RPMI7951 (cell line): ENCODE data around the gene ZBTB39. TPM values are rescaled to one million over a fixed set of nuclear protein-coding genes. Genes with fewer than 3 reads are reported as not detected.
A peak's percentile ranks its signal among the peaks of the same experiment; 100 is the strongest.
"Not testable (repeated sequence)": the region's sequence is repeated elsewhere in the genome, so short reads cannot be mapped to it uniquely, and the experiment has no call there.

Experiments
- DNase-seq: peaks from one replicate; pipeline ENCODE4 v3.0.0-alpha.2; 2012; ENCODE audit warnings: low read depth
- total RNA-seq: library from RNA; depleted of rRNA; stranded (reverse); fragments of >200 nt; shearing (Covaris generic); gene quantifications from 2 replicates; pipeline ENCODE4 v1.2.3, GENCODE V29; 2014

ZBTB39 gene
- total RNA-seq, 1 experiment from 2014 or later, result 2.6 TPM

- DNase-seq, result no peak
These were observed 26.1 kb downstream of the ZBTB39 start for GRCh38 chr12:56980268-56980667.

- DNase-seq, result no peak
These were observed 26.7 kb downstream of the ZBTB39 start for GRCh38 chr12:56979628-56980027.

DNA sequence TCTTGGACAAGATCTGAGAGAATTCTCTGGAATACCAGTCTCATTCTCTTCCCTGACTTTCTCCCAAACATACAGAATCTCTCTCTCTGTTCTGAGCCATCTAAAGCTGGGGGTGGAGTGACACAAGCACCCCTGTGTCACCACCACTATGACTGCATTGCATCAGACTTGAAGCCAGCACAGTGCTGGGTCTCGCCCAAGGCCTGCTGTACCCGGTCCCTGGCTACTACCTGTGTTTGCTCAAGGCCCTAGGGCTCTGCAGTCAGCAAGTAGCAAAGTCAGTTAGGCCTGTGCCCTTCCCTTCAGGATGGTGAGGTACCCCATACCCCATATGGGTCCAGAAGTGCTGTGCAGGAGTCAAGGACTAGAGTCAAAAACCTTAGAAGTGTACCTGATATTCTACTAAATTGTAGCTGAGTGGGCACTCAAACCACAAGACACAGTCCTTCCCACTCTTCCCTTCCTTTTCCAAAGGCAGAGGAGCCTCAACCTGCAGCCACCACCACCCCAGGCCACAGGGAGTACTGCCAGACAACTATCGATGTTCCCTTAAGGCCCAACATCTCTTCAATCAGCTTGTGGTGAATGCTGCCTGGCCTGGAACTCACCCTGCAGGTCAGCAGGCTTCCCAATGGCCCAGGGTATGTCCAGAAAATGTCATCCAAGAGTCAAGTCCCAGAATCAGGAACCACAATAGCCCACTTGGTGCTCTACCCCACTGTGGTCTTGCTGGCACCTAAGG is 27.8 kb downstream of the ZBTB39 start:
- no peak for DNase-seq

DNA sequence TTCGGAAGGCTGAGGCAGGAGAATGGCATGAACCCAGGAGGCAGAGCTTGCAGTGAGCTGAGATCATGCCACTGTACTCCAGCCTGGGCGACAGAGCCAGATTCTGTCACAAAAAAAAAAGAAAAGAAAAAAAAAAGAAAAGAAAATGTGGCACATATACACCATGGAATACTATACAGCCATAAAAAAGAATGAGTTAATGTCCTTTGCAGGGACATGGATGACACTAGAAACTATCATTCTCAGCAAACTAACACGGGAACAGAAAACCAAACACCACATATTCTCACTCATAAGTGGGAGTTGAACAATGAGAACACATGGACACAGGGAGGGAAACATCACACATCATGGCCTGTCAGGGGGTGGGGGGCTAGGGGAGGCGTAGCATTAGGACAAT is 29.0 kb downstream of the ZBTB39 start:
- DNase-seq, result not testable (repeated sequence)

DNA sequence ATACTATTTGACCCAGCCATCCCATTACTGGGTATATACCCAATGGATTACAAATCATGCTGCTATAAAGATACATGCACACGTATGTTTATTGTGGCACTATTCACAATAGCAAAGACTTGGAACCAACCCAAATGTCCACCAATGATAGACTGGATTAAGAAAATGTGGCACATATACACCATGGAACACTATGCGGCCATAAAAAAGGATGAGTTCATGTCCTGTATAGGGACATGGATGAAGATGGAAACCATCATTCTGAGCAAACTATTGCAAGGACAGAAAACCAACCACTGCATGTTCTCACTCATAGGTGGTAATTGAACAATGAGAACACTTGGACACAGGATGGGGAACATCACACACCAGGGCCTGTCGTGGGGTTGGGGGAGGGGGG is 32.1 kb downstream of the ZBTB39 start:
- not testable (repeated sequence) for DNase-seq

GRCh38 chr12:56968910-56969309 is 37.4 kb downstream of the ZBTB39 start:
- DNase-seq, result not testable (repeated sequence)

DNA sequence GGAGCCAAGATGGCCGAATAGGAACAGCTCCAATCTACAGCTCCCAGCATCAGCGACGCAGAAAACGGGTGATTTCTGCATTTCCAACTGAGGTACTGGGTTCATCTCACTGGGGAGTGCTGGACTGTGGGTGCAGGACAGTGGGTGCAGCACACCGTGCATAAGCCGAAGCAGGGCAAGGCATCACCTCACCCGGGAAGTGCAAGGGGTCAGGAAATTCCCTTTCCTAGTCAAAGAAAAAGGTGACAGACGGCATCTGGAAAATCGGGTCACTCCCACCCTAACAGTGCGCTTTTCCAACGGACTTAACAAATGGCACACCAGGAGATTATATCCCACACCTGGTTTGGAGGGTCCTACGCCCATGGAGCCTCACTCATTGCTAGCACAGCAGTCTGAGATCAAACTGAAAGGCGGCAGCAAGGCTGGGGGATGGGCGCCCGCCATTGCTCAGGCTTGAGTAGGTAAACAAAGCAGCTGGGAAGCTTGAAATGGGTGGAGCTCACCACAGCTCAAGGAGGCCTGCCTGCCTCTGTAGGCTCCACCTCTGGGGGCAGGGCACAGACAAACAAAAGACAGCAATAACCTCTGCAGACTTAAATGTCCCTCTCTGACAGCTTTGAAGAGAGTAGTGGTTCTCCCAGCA is 40.2 kb downstream of the ZBTB39 start:
- not testable (repeated sequence) for DNase-seq

DNA sequence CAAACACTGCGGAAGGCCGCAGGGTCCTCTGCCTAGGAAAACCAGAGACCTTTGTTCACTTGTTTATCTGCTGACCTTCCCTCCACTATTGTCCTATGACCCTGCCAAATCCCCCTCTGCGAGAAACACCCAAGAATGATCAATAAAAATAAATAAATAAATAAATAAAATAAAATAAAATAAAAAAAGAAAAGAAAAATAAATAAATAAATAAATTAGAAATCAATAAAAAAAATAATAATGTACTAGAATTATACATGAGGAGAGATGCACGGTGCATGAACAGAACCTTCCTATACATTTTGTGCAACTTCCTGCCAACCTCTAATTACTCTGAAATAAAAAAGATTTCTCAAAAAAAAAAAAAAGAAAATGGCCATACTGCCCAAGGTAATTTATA is 41.2 kb downstream of the ZBTB39 start:
- not testable (repeated sequence) for DNase-seq

DNA sequence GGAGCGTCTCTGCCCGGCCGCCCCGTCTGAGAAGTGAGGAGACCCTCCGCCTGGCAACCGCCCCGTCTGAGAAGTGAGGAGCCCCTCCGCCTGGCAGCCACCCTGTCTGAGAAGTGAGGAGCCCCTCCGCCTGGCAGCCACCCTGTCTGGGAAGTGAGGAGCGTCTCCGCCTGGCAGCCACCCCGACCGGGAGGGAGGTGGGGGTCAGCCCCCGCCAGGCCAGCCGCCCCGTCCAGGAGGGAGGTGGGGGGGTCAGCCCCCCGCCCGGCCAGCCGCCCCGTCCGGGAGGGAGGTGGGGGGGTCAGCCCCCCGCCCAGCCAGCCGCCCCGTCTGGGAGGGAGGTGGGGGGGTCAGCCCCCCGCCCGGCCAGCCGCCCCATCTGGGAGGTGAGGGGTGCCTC is 42.8 kb downstream of the ZBTB39 start:
- not testable (repeated sequence) for DNase-seq

GRCh38 chr12:56962247-56962646 is 44.1 kb downstream of the ZBTB39 start:
- not testable (repeated sequence) for DNase-seq

- DNase-seq, result no peak
These were observed 47.9 kb downstream of the ZBTB39 start for GRCh38 chr12:56958422-56958821.

- peak; percentile 19 for DNase-seq
These were observed 48.9 kb downstream of the ZBTB39 start, which contains the start of gene RDH16 for GRCh38 chr12:56957229-56958052. RDH16 (minus strand) TSS chr12:56957608; CDS start chr12:56957462, 146 bp downstream.

DNA sequence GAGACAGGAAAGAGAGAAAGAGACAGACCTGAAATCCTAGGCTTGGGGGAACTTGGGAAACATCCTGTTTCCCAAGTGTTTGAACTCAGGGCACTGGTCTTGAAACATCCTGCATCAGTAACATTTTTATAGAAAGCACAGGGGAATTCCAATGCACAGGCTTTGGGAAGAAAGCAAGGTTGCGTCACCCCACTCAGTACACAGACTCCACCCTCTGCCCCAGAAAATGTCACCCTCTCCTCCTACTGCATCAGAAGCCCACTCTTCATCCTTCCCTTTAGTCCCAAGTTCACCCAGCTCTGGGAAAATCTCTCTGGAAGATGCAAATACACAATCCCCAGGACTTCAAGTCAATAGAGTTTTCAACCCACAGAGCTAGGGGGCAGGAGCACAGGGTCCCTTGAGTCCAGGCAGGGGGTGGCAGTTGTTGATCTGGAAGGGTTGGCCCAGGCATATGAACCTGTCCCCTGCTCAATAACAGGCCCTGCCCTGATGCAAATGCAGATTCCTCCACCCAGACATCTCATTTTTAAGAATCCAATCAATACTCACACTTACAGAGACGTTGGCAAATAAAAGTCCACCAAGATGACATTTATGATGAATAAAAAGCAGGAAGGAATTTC is 50.6 kb downstream of the ZBTB39 start:
- DNase-seq, result no peak

DNA sequence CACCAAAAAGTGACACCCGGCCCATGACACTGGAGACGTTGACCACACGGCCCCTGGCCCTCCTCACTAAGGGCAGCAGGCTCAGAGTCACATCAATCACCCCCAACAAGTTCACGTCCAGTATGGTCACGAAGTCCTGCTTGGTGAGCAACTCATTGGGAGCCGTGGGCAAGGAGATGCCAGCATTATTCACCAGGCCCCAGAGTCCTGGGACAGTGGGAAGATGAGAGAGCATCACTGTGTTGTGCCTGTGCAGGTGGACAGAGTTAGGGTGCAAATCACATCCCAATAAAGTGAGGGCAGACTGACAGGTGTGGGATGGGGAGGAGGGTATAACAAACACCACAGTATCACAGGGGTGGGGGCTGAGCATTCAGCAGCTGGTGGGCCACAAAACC is 51.4 kb downstream of the ZBTB39 start:
- no peak for DNase-seq

DNA sequence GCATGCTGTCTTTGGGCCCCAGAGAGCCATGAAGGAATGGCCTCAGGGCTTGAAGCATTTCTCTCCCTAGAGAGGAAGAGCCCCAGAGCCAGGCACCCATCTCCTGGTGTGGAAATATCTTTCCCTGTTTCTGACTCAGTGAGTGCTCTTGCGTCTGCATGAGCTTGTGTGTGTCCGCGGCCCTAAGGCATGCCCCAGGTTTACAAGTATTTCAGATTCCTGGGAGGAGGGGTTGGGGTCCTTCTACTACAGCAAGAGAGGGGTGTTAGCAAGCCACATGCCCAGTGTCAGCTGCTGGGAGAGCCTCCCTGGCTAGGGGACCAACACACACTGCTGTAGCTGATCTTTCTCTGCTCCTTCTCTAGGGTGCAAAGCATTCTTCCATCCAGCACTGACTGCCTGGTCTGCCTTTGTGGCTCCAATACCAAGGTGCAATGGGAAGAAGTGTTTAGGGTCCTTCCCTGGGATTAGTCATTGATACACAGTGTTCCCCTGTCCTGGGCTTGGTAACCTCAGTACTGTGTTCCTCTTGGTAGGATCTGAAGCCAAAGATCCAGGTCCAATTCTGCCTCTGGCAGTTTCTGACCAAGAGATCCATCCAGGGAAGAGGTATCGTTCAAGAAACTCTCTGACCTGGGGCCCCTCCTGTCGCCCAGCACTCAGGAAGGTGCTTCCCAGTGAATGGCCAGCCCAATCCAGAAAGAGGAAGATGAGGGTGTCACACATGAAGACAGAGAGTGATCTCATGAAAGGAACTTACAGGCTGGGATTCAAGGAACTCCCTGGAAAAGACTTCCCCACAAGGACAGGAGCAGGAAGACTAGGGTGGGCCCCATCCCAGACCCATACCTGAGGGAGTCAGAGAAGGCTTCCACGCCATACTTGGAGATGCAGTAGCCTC is 52.0 kb downstream of the ZBTB39 start:
- no peak for DNase-seq

DNA sequence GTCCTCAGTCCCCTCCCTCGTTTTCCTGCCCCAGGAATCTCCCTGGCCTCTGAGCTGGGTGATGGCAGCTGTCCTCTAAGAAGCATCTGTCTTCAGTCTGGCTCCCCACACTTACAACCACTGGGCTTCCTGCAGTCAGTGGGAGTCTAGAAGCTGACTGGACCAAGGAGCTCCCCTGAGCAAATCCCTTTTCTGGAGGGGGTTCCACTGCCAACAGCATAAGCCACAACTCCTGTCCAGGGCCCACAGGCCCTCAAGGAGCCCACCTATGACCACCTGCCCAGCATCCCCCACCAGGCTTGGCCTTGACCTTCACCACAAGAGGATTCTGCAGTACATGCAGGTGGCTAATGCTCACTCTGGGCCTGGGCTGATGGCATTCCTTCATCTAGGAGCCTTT is 53.0 kb downstream of the ZBTB39 start:
- DNase-seq, result no peak

GRCh38 chr12:56951582-56952339 is 54.6 kb downstream of the ZBTB39 start:
- DNase-seq, result no peak

DNA sequence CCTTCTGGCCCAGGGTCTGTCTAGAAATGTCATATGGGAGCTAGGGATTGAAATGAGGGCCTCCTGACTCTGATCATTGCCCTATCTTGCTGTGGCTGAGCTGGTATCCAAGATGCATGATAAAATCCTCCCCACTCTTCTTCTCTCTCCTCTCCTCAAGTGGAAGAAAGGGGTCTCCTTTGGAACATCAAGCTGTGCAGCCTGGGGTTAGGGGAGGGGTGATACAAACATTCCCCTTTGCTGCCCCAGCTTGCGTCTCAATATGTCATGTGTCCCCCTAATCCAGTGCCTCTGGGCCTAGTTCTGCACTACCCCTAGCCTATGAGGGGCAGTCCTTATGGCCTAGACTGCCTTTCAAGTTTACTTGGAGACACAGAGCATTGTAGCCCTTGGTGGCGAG is 57.5 kb downstream of the ZBTB39 start:
- no peak for DNase-seq
